Endothelial cell of umbilical vein (primary cell): ENCODE results near the gene TAS2R13. TPM values are rescaled to one million over a fixed set of nuclear protein-coding genes. Genes with fewer than 3 reads are reported as not detected.
A peak's percentile ranks its signal among the peaks of the same experiment; 100 is the strongest.

Source experiments
- Bru-seq: library from RNA; stranded (reverse); fragments of 400-500 nt; gene quantifications from one replicate; lab custom pipeline; 2021; lab: Mats Ljungman, UMichigan
- BruChase-seq, 2 experiments: library from RNA; stranded (reverse); fragments of 400-500 nt; gene quantifications; one replicate each; lab custom pipeline; 2021; lab: Mats Ljungman, UMichigan
- BruUV-seq: library from RNA; stranded (reverse); fragments of 400-500 nt; replicated peaks from 2 replicates; lab custom pipeline; 2021; lab: Mats Ljungman, UMichigan
- CTCF ChIA-PET: fragments of 300-600, 350-600 bp; sonication (Branson Sonifier 250); formaldehyde crosslinking; loops from one replicate; lab custom pipeline; 2021; ENCODE audit warnings: antibody characterized with exemption, inconsistent platforms; lab: Charles Lee
- POLR2A ChIA-PET: fragments of 300-600, 350-600 bp; sonication (Branson Sonifier 250); formaldehyde crosslinking; loops from one replicate; lab custom pipeline; 2021; ENCODE audit warnings: antibody characterized with exemption, inconsistent platforms; lab: Charles Lee
- DNase-seq: peaks from one replicate; pipeline ENCODE4 v3.0.0-alpha.2; 2011; ENCODE audit warnings: low read depth, low spot score
- FAIRE-seq: peaks from 2 replicates; lab custom pipeline; 2011; peaks lifted over from hg19 to GRCh38; lab: Jason Lieb, UNC
- H2AFZ ChIP-seq: 2 replicates; pipeline ENCODE4 v1.6.0; 2012; ENCODE audit warnings: low read depth, low read length, control low read depth, inconsistent platforms
- H3K27ac ChIP-seq: 2 replicates; pipeline ENCODE4 v1.5.1; 2011; ENCODE audit warnings: low read depth, mild to moderate bottlenecking, control low read depth, low read length, moderate library complexity; ENCODE audit not compliant: insufficient read depth
- H3K27me3 ChIP-seq, 2 experiments: 2 replicates each; pipeline versions ENCODE4 v1.6.0 to v1.6.1; 2011; ENCODE audit warnings: low read length in 2 of 2, mixed read lengths in 1 of 2; ENCODE audit not compliant: control insufficient read depth in 2 of 2, insufficient read depth in 2 of 2
- H3K36me3 ChIP-seq, 2 experiments: 2 replicates in 1 of 2; 3 replicates in 1 of 2; pipeline ENCODE4 v1.5.1; 2011; ENCODE audit warnings: low read length in 2 of 2, mild to moderate bottlenecking in 1 of 2, moderate library complexity in 1 of 2; ENCODE audit not compliant: control insufficient read depth in 2 of 2, insufficient read depth in 2 of 2; ENCODE audit errors: extremely low read depth in 1 of 2
- H3K4me1 ChIP-seq: 3 replicates; pipeline ENCODE4 v1.5.1; 2011; ENCODE audit warnings: mild to moderate bottlenecking, low read length; ENCODE audit not compliant: control insufficient read depth, insufficient read depth; ENCODE audit errors: extremely low read depth
- H3K4me2 ChIP-seq: 2 replicates; pipeline ENCODE4 v1.6.1; 2011; ENCODE audit warnings: low read length, control low read depth, mixed read lengths; ENCODE audit not compliant: insufficient read depth
- H3K4me3 ChIP-seq, 3 experiments: fragments of 200-600 bp in 1 of 3; sonication (generic), shearing (Covaris generic) in 1 of 3; replicated peaks in 1 of 3; 2 replicates each; pipeline ENCODE4 v1.5.1; 2011 to 2016; ENCODE audit warnings: control low read depth in 3 of 3, low read length in 3 of 3, mild to moderate bottlenecking in 2 of 3, inconsistent platforms in 1 of 3, low read depth in 1 of 3, moderate library complexity in 1 of 3; ENCODE audit not compliant: insufficient read depth in 1 of 3
- H3K79me2 ChIP-seq: 2 replicates; pipeline ENCODE4 v1.6.0; 2012; ENCODE audit warnings: low read length, inconsistent platforms; ENCODE audit not compliant: control insufficient read depth, insufficient read depth
- H3K9ac ChIP-seq: replicated peaks from 2 replicates; pipeline ENCODE3; 2011; ENCODE audit warnings: low read length, control low read depth; ENCODE audit not compliant: insufficient read depth; ENCODE audit errors: extremely low read depth
- H3K9me1 ChIP-seq: replicated peaks from 3 replicates; pipeline ENCODE4 v1.6.0; 2011; ENCODE audit warnings: mild to moderate bottlenecking, low read length; ENCODE audit not compliant: control insufficient read depth, insufficient read depth; ENCODE audit errors: extremely low read depth
- H3K9me3 ChIP-seq: replicated peaks from 2 replicates; pipeline ENCODE4 v1.5.1; 2012; ENCODE audit warnings: low read length, inconsistent platforms; ENCODE audit not compliant: control insufficient read depth, insufficient read depth
- H4K20me1 ChIP-seq: replicated peaks from 2 replicates; pipeline ENCODE3; 2011; ENCODE audit warnings: mild to moderate bottlenecking, low read length; ENCODE audit not compliant: control insufficient read depth, insufficient read depth; ENCODE audit errors: extremely low read depth
- EZH2 ChIP-seq: IDR thresholded peaks from 2 replicates; pipeline ENCODE4 v1.6.1; 2012; ENCODE audit warnings: borderline replicate concordance, low read depth, mild to moderate bottlenecking, moderate library complexity, low read length, inconsistent platforms; ENCODE audit not compliant: severe bottlenecking
- GATA2 ChIP-seq: IDR thresholded peaks from 2 replicates; pipeline ENCODE4 v1.7.0; 2011; ENCODE audit warnings: low read depth, mild to moderate bottlenecking, moderate library complexity, mixed read lengths, low read length; ENCODE audit not compliant: insufficient read length, insufficient read depth
- MYC ChIP-seq: IDR thresholded peaks from one replicate; pipeline ENCODE4 v1.6.1; 2011; ENCODE audit warnings: mild to moderate bottlenecking, low read depth, low read length
- POLR2A ChIP-seq: IDR thresholded peaks from 2 replicates; pipeline ENCODE4 v1.6.1; 2012; ENCODE audit warnings: low read depth, mild to moderate bottlenecking, control low read depth, low read length
- dilution Hi-C: fragments of 300-500 bp; cut with MboI; formaldehyde crosslinking; loops from one replicate; pipeline ENCODE4 v1.15.0; 2019; ENCODE audit warnings: low sequenced_read_pairs; ENCODE audit not compliant: extremely low pct_ligation_motif_present
- intact Hi-C: fragments of 100-400 bp; cut with micrococcal nuclease; formaldehyde crosslinking; loops from one replicate; pipeline ENCODE4 v1.10.0; 2022
- long read RNA-seq: library from polyadenylated mRNA; stranded (forward); transcript quantifications from one replicate; pipeline ENCODE4 v2.0.0, GENCODE V29; 2021
- polyA minus RNA-seq, 3 experiments: library from RNA; depleted of rRNA, polyadenylated mRNA; stranded (reverse); fragments of >200 nt; gene quantifications; 1 replicate in 1 of 3; 2 replicates in 2 of 3; pipeline ENCODE4 v1.2.3, GENCODE V29; 2011
- polyA plus RNA-seq, 4 experiments: library from polyadenylated mRNA; depleted of rRNA in 3 of 4; stranded (reverse) in 3 of 4; unstranded in 1 of 4; fragments of >200 nt; gene quantifications; 2 replicates each; pipeline versions ENCODE4 v1.2.1 to v1.2.3, GENCODE V29; 2011 to 2012; ENCODE audit warnings: missing spikeins in 1 of 4
- total RNA-seq: library from RNA; stranded (reverse); gene quantifications from 2 replicates; pipeline ENCODE4 v1.2.3, GENCODE V29; 2021
- TF ChIP-seq, protein P1 (sequence below): IDR thresholded peaks from 2 replicates; pipeline ENCODE4 v1.6.1; 2011; ENCODE audit not compliant: insufficient read depth, insufficient read length

The TAS2R13 gene, protein sequence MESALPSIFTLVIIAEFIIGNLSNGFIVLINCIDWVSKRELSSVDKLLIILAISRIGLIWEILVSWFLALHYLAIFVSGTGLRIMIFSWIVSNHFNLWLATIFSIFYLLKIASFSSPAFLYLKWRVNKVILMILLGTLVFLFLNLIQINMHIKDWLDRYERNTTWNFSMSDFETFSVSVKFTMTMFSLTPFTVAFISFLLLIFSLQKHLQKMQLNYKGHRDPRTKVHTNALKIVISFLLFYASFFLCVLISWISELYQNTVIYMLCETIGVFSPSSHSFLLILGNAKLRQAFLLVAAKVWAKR
- total RNA-seq (0.97 and 1.7 TPM in 2 replicates), polyA plus RNA-seq (0.04 and 0.08 TPM in 2 replicates), polyA minus RNA-seq (2.3 and 3.1 TPM in 2 replicates), Bru-seq, nascent RNA (percentile 79 among the genes with signal in this experiment), BruChase-seq, experiment 1, labeled RNA remaining after a 6-hour chase (percentile 71 among the genes with signal in this experiment), BruChase-seq, experiment 2, labeled RNA remaining after a 2-hour chase (percentile 86 among the genes with signal in this experiment)
- polyA plus RNA-seq (2011; cell fraction: cytosol; rRNA removed): not detected in 2 replicates
- 1.7 and 1.8 TPM in 2 replicates for polyA plus RNA-seq (2011; cell fraction: nucleus; rRNA removed)
- not detected in 2 replicates for polyA plus RNA-seq (2012)
- polyA minus RNA-seq (2011; cell fraction: cytosol; rRNA and poly(A)+ RNA removed): 0.61 TPM
- polyA minus RNA-seq (2011; cell fraction: nucleus; rRNA and poly(A)+ RNA removed): 20.4 and 33.5 TPM in 2 replicates
- long read RNA-seq: 0 reads

GRCh38 chr12:10909462-10909861 is at the start of gene TAS2R13:
TSS of gene TAS2R13 (minus strand) at chr12:10909562. CDS start at chr12:10909298, 264 bp downstream.
- Histone ChIP-seq H3K4me1 (no peaks in the 10 kb centered on the region), H3K9me1 (no peaks in the 10 kb centered on the region), H4K20me1 (no peaks in the 10 kb centered on the region), H3K4me2 (no peak within 1 kb of the TSS), H3K36me3 (no peaks in the 10 kb centered on the region), H2AFZ (no peak within 1 kb of the TSS), H3K79me2 (no peaks in the 10 kb centered on the region), H3K27ac (no peak within 1 kb of the TSS), H3K27me3 (no peaks in the 10 kb centered on the region), H3K9me3 (no peaks in the 10 kb centered on the region), H3K9ac (no peak within 1 kb of the TSS), H3K4me3 (no peak within 1 kb of the TSS)
- no peak for TF ChIP-seq EZH2
- DNase-seq (no peak), FAIRE-seq (no peak)
- intact Hi-C loops (no loop called here), dilution Hi-C loops (no loop called here)
- ChIA-PET POLR2A (no interaction called here), CTCF (no interaction called here)
- no TSS peak for BruUV-seq

- FAIRE-seq: no peak
- no peaks in the 10 kb centered on the region for H3K9me1 ChIP-seq
- no peak for DNase-seq
- no peak overlapping the region for H3K4me3 ChIP-seq
- CTCF ChIA-PET: no interaction called here
- POLR2A ChIA-PET: no interaction called here
- no peak overlapping the region for H3K4me2 ChIP-seq
- H2AFZ ChIP-seq: no peak overlapping the region
- no peak overlapping the region for H3K27ac ChIP-seq
- TF ChIP-seq GATA2 (peak; percentile 9), MYC (no peak), POLR2A (no peak)
- TF ChIP-seq, protein P1, sequence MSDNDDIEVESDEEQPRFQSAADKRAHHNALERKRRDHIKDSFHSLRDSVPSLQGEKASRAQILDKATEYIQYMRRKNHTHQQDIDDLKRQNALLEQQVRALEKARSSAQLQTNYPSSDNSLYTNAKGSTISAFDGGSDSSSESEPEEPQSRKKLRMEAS: no peak
- H3K9ac ChIP-seq: no peak overlapping the region
- BruUV-seq: no TSS peak
- no peaks in the 10 kb centered on the region for H3K9me3 ChIP-seq
- no peaks in the 10 kb centered on the region for H4K20me1 ChIP-seq
- no peaks in the 10 kb centered on the region for H3K27me3 ChIP-seq
- intact Hi-C loops: loop anchor here (2.0 kb wide), 1 partner anchor 241 kb away; no protein-coding TSS in a partner anchor
- H3K79me2 ChIP-seq: no peaks in the 10 kb centered on the region
- dilution Hi-C loops: no loop called here
- no peaks in the 10 kb centered on the region for H3K4me1 ChIP-seq
- H3K36me3 ChIP-seq: no peaks in the 10 kb centered on the region
Measured at GRCh38 chr12:10957741-10958140, 48.4 kb upstream of the TAS2R13 start.
